Occipital lobe (tissue), 2 donors: ENCODE results near the gene KANK3. TPM values are rescaled to one million over a fixed set of nuclear protein-coding genes. Genes with fewer than 3 reads are reported as not detected.
"Not testable (repeated sequence)": the region's sequence is repeated elsewhere in the genome, so short reads cannot be mapped to it uniquely, and the experiment has no call there.

Experiments
- DNase-seq: peaks from one replicate; lab custom pipeline; 2025; lab: John Stamatoyannopoulos, UW
- total RNA-seq: library from RNA; depleted of rRNA; stranded (reverse); fragments of >200 nt; gene quantifications from one replicate; pipeline ENCODE4 v1.2.3, GENCODE V29; 2014

KANK3 gene
- total RNA-seq, 1 donor from 2014 or later, result 5.1 TPM

- DNase-seq, result no peak
Observed at GRCh38 chr19:8371011-8371804, 28.1 kb upstream of the KANK3 start.

- DNase-seq, result no peak
Observed at GRCh38 chr19:8370176-8371010, 27.3 kb upstream of the KANK3 start.

GRCh38 chr19:8367327-8368001 lies 24.4 kb upstream of the KANK3 start:
- peak; percentile 36 for DNase-seq

GRCh38 chr19:8366961-8367326 lies 23.9 kb upstream of the KANK3 start:
- no peak for DNase-seq

- DNase-seq, result no peak
Observed at GRCh38 chr19:8366121-8366581, 23.1 kb upstream of the KANK3 start.

DNA sequence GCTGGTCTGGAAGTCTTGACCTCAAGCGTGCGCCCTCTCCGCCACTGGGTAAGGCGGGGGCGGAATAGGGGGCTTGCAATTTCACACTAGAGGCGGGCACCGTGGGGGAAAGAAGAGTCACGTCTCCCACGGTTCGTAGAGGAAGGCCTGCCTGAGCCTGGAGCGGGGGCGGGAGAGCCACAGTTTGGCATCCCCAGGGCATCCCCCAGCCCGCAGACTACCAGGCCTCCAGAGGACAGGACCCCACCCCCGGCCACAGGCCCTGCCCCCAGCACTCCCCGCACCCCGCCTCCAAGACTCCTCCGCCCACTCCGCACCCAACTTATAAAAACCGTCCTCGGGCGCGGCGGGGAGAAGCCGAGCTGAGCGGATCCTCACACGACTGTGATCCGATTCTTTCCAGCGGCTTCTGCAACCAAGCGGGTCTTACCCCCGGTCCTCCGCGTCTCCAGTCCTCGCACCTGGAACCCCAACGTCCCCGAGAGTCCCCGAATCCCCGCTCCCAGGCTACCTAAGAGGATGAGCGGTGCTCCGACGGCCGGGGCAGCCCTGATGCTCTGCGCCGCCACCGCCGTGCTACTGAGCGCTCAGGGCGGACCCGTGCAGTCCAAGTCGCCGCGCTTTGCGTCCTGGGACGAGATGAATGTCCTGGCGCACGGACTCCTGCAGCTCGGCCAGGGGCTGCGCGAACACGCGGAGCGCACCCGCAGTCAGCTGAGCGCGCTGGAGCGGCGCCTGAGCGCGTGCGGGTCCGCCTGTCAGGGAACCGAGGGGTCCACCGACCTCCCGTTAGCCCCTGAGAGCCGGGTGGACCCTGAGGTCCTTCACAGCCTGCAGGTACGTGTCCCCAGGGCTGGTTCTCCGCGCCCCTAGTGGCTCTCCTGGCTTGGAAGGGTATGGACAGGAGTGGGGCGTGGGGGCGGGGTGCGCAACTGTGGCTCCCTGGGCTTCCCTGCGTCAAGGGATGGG lies 21.0 kb upstream of the KANK3 start, which contains the start of gene ANGPTL4:
ANGPTL4 (plus strand) TSS at position 353 of the 969 bp plus-strand sequence; CDS start at position 520, 167 bp downstream.
- no peak for DNase-seq

- peak; percentile 72 for DNase-seq
Observed at GRCh38 chr19:8361921-8362793, 19.1 kb upstream of the KANK3 start.

DNA sequence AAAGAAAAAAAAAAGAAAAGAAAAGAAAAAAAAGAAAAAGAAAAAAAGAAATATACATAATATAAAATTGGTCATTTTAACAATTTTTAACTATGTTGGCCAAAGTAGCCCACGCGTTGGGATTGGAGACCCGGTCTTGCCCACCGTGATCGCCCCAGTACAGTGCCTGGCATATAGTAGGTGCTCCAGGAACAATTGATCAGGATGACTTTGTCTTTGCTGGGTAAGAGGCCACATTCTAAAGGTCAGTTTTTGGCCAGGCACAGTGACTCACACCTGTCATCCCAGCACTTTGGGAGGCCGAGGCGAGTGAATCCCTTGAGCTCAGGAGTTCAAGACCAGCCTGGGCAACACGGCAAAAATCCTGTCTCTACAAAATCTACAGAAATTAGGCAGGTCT lies 17.1 kb upstream of the KANK3 start:
- DNase-seq, result no peak

GRCh38 chr19:8358948-8359347 lies 15.9 kb upstream of the KANK3 start:
- no peak for DNase-seq

- DNase-seq, result no peak
Observed at GRCh38 chr19:8357007-8357521, 14.0 kb upstream of the KANK3 start.

- no peak for DNase-seq
Observed at GRCh38 chr19:8355631-8356402, 12.8 kb upstream of the KANK3 start.

- not testable (repeated sequence) for DNase-seq
Observed at GRCh38 chr19:8352845-8353244, 9.8 kb upstream of the KANK3 start.

- no peak for DNase-seq
Observed at GRCh38 chr19:8352134-8352827, 9.2 kb upstream of the KANK3 start.

GRCh38 chr19:8349629-8350372 lies 6.7 kb upstream of the KANK3 start:
- not testable (repeated sequence) for DNase-seq

DNA sequence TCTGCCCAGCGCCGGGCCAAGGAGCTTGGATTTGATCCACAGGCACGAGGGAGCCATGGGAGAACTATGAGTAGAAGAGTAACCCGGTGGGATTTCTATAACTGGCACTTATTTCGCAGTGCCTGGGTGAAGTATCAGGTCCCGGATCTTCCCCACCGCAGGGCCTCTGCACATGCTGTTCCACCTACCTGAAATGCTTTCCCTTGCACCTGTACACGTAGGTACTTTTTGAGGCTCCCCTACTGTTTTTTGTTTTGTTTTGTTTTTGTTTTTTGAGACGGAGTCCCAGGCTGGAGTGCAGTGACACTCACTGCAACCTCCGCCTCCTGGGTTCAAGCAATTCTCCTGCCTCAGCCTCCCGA lies 402 bp upstream of the KANK3 start:
- no peak for DNase-seq

DNA sequence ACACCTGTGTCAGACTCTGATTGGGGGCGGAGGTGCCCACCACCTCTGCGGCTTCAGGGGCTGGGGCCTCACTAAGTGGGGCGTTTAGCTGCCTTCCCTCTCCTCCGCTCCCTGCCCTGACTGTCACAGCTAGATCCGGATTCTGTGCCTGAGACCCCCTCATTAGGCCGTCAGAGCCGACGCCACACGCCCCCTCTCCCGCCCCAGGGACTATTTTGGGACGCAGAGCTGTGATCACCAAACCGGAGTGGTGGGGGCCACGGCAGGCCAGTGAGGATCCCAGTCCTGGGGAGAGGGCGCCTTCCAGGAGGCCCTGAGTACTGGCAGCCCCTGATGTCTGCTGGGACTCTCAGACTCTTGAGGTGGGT lies 762 bp downstream of the KANK3 start:
- no peak for DNase-seq

- not testable (repeated sequence) for DNase-seq
Observed at GRCh38 chr19:8341504-8341903, 1.6 kb downstream of the KANK3 start.
